Gastroesophageal sphincter (tissue), 3 donors: ENCODE results near the gene MYO1D.

ENCODE experiments used
- CTCF ChIP-seq, 4 experiments: fragments of 200-600 bp in 2 of 4; fragments of 450-650 bp in 2 of 4; sonication (generic) in 1 of 4; IDR thresholded peaks; one replicate each; pipeline ENCODE4 v1.5.1; 2017 to 2019; ENCODE audit warnings: antibody characterized with exemption in 4 of 4, mild to moderate bottlenecking in 2 of 4, moderate library complexity in 2 of 4
- EP300 ChIP-seq: sonication (generic); formaldehyde crosslinking; IDR thresholded peaks from one replicate; pipeline ENCODE4 v1.6.1; 2017; ENCODE audit warnings: antibody characterized with exemption, mild to moderate bottlenecking
- POLR2A ChIP-seq, 2 donors: fragments of 450-650 bp; IDR thresholded peaks; one replicate each; pipeline ENCODE4 v1.6.1; 2017; ENCODE audit warnings: antibody characterized with exemption in 2 of 2, mild to moderate bottlenecking in 2 of 2, moderate library complexity in 1 of 2
- POLR2AphosphoS5 ChIP-seq: sonication (generic); formaldehyde crosslinking; IDR thresholded peaks from one replicate; pipeline ENCODE4 v1.6.1; 2017; ENCODE audit warnings: antibody characterized with exemption

GRCh38 chr17:32723310-32723955 lies 153.5 kb downstream of the MYO1D start:
- TF ChIP-seq CTCF (IDR thresholded peaks at IDR 0.05) (no peak), POLR2A (IDR thresholded peaks at IDR 0.05) (no peak), POLR2AphosphoS5 (no peak), EP300 (no peak)
